Measurements from ENCODE around the gene FAM131B.

Gene FAM131B

GRCh38 chr7:143383642-143383957 is 21.1 kb upstream of the FAM131B start:
- Histone ChIP-seq H3K9ac (ENCODE audit: low read length) (no peak overlapping the region), H3K79me2 (ENCODE audit: low read length) (peaks cover 28% of the 10 kb centered on the region)

GRCh38 chr7:143382791-143383641 is 20.5 kb upstream of the FAM131B start:
- Histone ChIP-seq H3K36me3 (replicated peaks; ENCODE audit: low read depth, low read length) (peaks cover 9% of the 10 kb centered on the region), H3K4me2 (ENCODE audit: low read length) (no peak overlapping the region), H3K27me3 (ENCODE audit: low read depth, low read length) (no peaks in the 10 kb centered on the region), H2AFZ (ENCODE audit: low read depth, low read length) (no peak overlapping the region), H3K4me3 (ENCODE audit: low read length) (no peak overlapping the region), H3K4me1 (ENCODE audit: low read length) (peaks cover 14% of the 10 kb centered on the region), H3K9ac (ENCODE audit: low read length) (no peak overlapping the region), H3K79me2 (ENCODE audit: low read length) (peaks cover 28% of the 10 kb centered on the region), H3K27ac (ENCODE audit: low read length) (no peak overlapping the region), H4K20me1 (ENCODE audit: insufficient read depth, low read length) (peaks cover 24% of the 10 kb centered on the region), H3K9me3 (ENCODE audit: insufficient read depth, low read length) (no peaks in the 10 kb centered on the region)
- TF ChIP-seq EZH2phosphoT487 (IDR thresholded peaks at IDR 0.05; ENCODE audit: low read depth): no peak
- no peak for TF ChIP-seq CTCF (IDR thresholded peaks at IDR 0.05; ENCODE audit: low read depth, low read length)

More at GRCh38 chr7:143383642-143383957, 21.1 kb upstream of the FAM131B start:
- Histone ChIP-seq H3K4me3 (ENCODE audit: low read length) (no peak overlapping the region), H3K9me3 (ENCODE audit: insufficient read depth, low read length) (no peaks in the 10 kb centered on the region), H3K4me1 (ENCODE audit: low read length) (peaks cover 14% of the 10 kb centered on the region), H3K27ac (ENCODE audit: low read length) (no peak overlapping the region), H3K36me3 (replicated peaks; ENCODE audit: low read depth, low read length) (peaks cover 9% of the 10 kb centered on the region), H3K27me3 (ENCODE audit: low read depth, low read length) (no peaks in the 10 kb centered on the region), H3K4me2 (ENCODE audit: low read length) (no peak overlapping the region), H4K20me1 (ENCODE audit: insufficient read depth, low read length) (peaks cover 24% of the 10 kb centered on the region), H2AFZ (ENCODE audit: low read depth, low read length) (no peak overlapping the region)
- no peak for TF ChIP-seq EZH2phosphoT487 (IDR thresholded peaks at IDR 0.05; ENCODE audit: low read depth)

- Histone ChIP-seq H2AFZ (ENCODE audit: low read depth, low read length) (no peak overlapping the region), H3K9ac (ENCODE audit: low read length) (peak overlapping the region; percentile 98), H3K4me2 (ENCODE audit: low read length) (peak overlapping the region; percentile 83), H3K4me3 (ENCODE audit: low read length) (peak overlapping the region; percentile 93), H4K20me1 (ENCODE audit: insufficient read depth, low read length) (peaks cover 18% of the 10 kb centered on the region), H3K27ac (ENCODE audit: low read length) (no peak overlapping the region), H3K9me3 (ENCODE audit: insufficient read depth, low read length) (no peaks in the 10 kb centered on the region), H3K27me3 (ENCODE audit: low read depth, low read length) (no peaks in the 10 kb centered on the region), H3K36me3 (replicated peaks; ENCODE audit: low read depth, low read length) (peaks cover 9% of the 10 kb centered on the region), H3K4me1 (ENCODE audit: low read length) (peaks cover 14% of the 10 kb centered on the region), H3K79me2 (ENCODE audit: low read length) (peaks cover 28% of the 10 kb centered on the region)
- TF ChIP-seq EZH2phosphoT487 (IDR thresholded peaks at IDR 0.05; ENCODE audit: low read depth) (no peak), CTCF (IDR thresholded peaks at IDR 0.05; ENCODE audit: low read depth, low read length) (no peak)
Observed at GRCh38 chr7:143382126-143382790, 19.7 kb upstream of the FAM131B start.

- Histone ChIP-seq H3K4me2 (ENCODE audit: low read length) (peak overlapping the region; percentile 83), H3K79me2 (ENCODE audit: low read length) (peaks cover 28% of the 10 kb centered on the region), H2AFZ (ENCODE audit: low read depth, low read length) (no peak overlapping the region), H4K20me1 (ENCODE audit: insufficient read depth, low read length) (peaks cover 14% of the 10 kb centered on the region), H3K27me3 (ENCODE audit: low read depth, low read length) (no peaks in the 10 kb centered on the region), H3K36me3 (replicated peaks; ENCODE audit: low read depth, low read length) (peaks cover 9% of the 10 kb centered on the region), H3K9me3 (ENCODE audit: insufficient read depth, low read length) (no peaks in the 10 kb centered on the region), H3K27ac (ENCODE audit: low read length) (peak overlapping the region; percentile 76), H3K4me3 (ENCODE audit: low read length) (peak overlapping the region; percentile 93), H3K9ac (ENCODE audit: low read length) (peak overlapping the region; percentile 98), H3K4me1 (ENCODE audit: low read length) (peaks cover 14% of the 10 kb centered on the region)
- TF ChIP-seq CTCF (IDR thresholded peaks at IDR 0.05; ENCODE audit: low read depth, low read length) (no peak), EZH2phosphoT487 (IDR thresholded peaks at IDR 0.05; ENCODE audit: low read depth) (no peak)
Observed at GRCh38 chr7:143381427-143382125, 19.1 kb upstream of the FAM131B start.
